Measurements from ENCODE around the gene EHD2.

EHD2 gene

DNA sequence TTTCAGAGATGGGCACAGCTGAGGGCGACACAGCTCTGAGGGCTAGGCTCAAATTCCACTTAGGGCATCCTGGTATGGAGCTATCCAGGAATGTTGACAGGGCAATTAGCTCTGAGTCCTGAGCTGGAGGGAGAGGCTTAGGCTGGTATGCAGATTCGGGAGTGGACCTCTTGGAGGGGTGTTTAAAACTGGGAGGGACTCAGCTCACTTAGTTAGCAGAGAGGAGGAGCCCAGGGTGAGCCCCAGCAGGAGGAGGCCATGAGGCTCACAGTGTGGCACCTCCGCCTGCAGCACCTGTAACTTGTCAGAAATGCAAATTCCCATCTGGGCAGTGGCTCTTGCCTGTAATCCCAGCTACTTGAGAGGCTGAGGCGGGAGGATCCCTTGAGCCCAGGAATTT is 21.9 kb downstream of the EHD2 start:
- no peak overlapping the region for H3K4me3 ChIP-seq (ENCODE audit: low read length)
- no peaks in the 10 kb centered on the region for H3K79me2 ChIP-seq (ENCODE audit: low read length)
- no peaks in the 10 kb centered on the region for H3K36me3 ChIP-seq (replicated peaks; ENCODE audit: insufficient read depth, low read length)
- H3K9ac ChIP-seq (ENCODE audit: low read length), result no peak overlapping the region
- no peaks in the 10 kb centered on the region for H3K4me1 ChIP-seq (ENCODE audit: low read length)
- H3K4me2 ChIP-seq (ENCODE audit: low read depth, low read length), result no peak overlapping the region
- H3K27ac ChIP-seq (ENCODE audit: low read length), result no peak overlapping the region
- TF ChIP-seq EZH2phosphoT487 (IDR thresholded peaks at IDR 0.05; ENCODE audit: low read length), result no peak
- no peak for TF ChIP-seq EZH2 (optimal IDR thresholded peaks at IDR 0.05; ENCODE audit: low read depth, low read length)
- TF ChIP-seq, protein P1, sequence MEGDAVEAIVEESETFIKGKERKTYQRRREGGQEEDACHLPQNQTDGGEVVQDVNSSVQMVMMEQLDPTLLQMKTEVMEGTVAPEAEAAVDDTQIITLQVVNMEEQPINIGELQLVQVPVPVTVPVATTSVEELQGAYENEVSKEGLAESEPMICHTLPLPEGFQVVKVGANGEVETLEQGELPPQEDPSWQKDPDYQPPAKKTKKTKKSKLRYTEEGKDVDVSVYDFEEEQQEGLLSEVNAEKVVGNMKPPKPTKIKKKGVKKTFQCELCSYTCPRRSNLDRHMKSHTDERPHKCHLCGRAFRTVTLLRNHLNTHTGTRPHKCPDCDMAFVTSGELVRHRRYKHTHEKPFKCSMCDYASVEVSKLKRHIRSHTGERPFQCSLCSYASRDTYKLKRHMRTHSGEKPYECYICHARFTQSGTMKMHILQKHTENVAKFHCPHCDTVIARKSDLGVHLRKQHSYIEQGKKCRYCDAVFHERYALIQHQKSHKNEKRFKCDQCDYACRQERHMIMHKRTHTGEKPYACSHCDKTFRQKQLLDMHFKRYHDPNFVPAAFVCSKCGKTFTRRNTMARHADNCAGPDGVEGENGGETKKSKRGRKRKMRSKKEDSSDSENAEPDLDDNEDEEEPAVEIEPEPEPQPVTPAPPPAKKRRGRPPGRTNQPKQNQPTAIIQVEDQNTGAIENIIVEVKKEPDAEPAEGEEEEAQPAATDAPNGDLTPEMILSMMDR (IDR thresholded peaks at IDR 0.05; ENCODE audit: low read length), result no peak
- no peaks in the 10 kb centered on the region for H3F3A ChIP-seq (ENCODE audit: insufficient read depth, low read length)
- H4K20me1 ChIP-seq (ENCODE audit: insufficient read depth, low read length), result no peaks in the 10 kb centered on the region
- no peak for DNase-seq
- H3K9me2 ChIP-seq (replicated peaks; ENCODE audit: insufficient read depth, low read length), result no peaks in the 10 kb centered on the region
- H2AFZ ChIP-seq (ENCODE audit: low read length), result no peak overlapping the region
- no peaks in the 10 kb centered on the region for H3K9me3 ChIP-seq (replicated peaks; ENCODE audit: insufficient read depth, low read length)
- peaks cover 62% of the 10 kb centered on the region for H3K27me3 ChIP-seq (replicated peaks; ENCODE audit: insufficient read depth, low read length)

DNA sequence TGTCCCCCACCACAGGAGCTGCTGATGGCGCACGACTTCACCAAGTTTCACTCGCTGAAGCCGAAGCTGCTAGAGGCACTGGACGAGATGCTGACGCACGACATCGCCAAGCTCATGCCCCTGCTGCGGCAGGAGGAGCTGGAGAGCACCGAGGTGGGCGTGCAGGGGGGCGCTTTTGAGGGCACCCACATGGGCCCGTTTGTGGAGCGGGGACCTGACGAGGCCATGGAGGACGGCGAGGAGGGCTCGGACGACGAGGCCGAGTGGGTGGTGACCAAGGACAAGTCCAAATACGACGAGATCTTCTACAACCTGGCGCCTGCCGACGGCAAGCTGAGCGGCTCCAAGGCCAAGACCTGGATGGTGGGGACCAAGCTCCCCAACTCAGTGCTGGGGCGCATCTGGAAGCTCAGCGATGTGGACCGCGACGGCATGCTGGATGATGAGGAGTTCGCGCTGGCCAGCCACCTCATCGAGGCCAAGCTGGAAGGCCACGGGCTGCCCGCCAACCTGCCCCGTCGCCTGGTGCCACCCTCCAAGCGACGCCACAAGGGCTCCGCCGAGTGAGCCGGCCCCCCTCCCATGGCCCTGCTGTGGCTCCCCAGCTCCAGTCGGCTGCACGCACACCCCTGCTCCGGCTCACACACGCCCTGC is 27.8 kb downstream of the EHD2 start:
- DNase-seq, result no peak
- Histone ChIP-seq H3K79me2 (ENCODE audit: low read length) (peaks cover 3% of the 10 kb centered on the region), H3K9ac (ENCODE audit: low read length) (no peak overlapping the region), H2AFZ (ENCODE audit: low read length) (no peak overlapping the region), H3K9me3 (replicated peaks; ENCODE audit: insufficient read depth, low read length) (no peaks in the 10 kb centered on the region), H3K9me2 (replicated peaks; ENCODE audit: insufficient read depth, low read length) (no peaks in the 10 kb centered on the region), H3K4me1 (ENCODE audit: low read length) (no peaks in the 10 kb centered on the region), H3F3A (ENCODE audit: insufficient read depth, low read length) (no peaks in the 10 kb centered on the region), H3K4me2 (ENCODE audit: low read depth, low read length) (no peak overlapping the region), H4K20me1 (ENCODE audit: insufficient read depth, low read length) (no peaks in the 10 kb centered on the region), H3K4me3 (ENCODE audit: low read length) (no peak overlapping the region), H3K27ac (ENCODE audit: low read length) (no peak overlapping the region), H3K36me3 (replicated peaks; ENCODE audit: insufficient read depth, low read length) (no peaks in the 10 kb centered on the region), H3K27me3 (replicated peaks; ENCODE audit: insufficient read depth, low read length) (peaks cover 15% of the 10 kb centered on the region)
- TF ChIP-seq, protein P1 (IDR thresholded peaks at IDR 0.05; ENCODE audit: low read length), result no peak
- TF ChIP-seq EZH2phosphoT487 (IDR thresholded peaks at IDR 0.05; ENCODE audit: low read length) (no peak), EZH2 (optimal IDR thresholded peaks at IDR 0.05; ENCODE audit: low read depth, low read length) (no peak)

DNA sequence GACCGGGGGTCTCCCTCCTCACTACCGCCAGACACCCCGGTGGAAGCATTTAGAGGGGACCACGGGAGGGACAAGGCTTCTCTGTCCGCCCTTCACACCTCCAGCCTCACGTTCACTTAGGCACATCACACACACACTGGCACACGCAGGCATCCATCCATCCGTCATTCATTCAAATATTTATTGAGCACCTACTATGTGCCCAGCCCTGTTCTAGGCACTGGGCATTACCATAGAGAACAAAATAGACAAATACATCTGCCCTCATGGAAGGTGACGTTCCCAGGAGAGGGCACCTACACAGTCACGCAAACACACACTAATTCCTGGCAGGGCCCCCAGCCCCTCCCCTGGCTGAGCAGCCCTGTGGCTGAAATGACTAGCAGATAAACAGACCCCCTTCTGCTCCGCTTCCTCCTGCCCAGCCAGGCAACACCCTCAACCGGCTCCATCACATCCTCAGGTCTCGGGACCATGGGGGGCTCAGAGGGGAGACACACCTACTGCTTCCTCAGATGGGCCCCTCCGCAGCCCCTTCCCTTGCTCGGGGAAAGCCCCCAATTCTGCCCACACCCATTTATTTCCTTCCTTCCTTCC is 28.4 kb downstream of the EHD2 start:
- H3K27me3 ChIP-seq (replicated peaks; ENCODE audit: insufficient read depth, low read length), result peaks cover 8% of the 10 kb centered on the region
- peaks cover 9% of the 10 kb centered on the region for H3K79me2 ChIP-seq (ENCODE audit: low read length)
- no peak overlapping the region for H2AFZ ChIP-seq (ENCODE audit: low read length)
- H3K36me3 ChIP-seq (replicated peaks; ENCODE audit: insufficient read depth, low read length), result no peaks in the 10 kb centered on the region
- no peaks in the 10 kb centered on the region for H3F3A ChIP-seq (ENCODE audit: insufficient read depth, low read length)
- no peaks in the 10 kb centered on the region for H3K9me2 ChIP-seq (replicated peaks; ENCODE audit: insufficient read depth, low read length)
- DNase-seq, result no peak
- H3K4me1 ChIP-seq (ENCODE audit: low read length), result no peaks in the 10 kb centered on the region
- no peak overlapping the region for H3K4me3 ChIP-seq (ENCODE audit: low read length)
- no peaks in the 10 kb centered on the region for H4K20me1 ChIP-seq (ENCODE audit: insufficient read depth, low read length)
- no peaks in the 10 kb centered on the region for H3K9me3 ChIP-seq (replicated peaks; ENCODE audit: insufficient read depth, low read length)
- no peak overlapping the region for H3K4me2 ChIP-seq (ENCODE audit: low read depth, low read length)
- TF ChIP-seq, protein P1 (IDR thresholded peaks at IDR 0.05; ENCODE audit: low read length), result no peak
- TF ChIP-seq EZH2phosphoT487 (IDR thresholded peaks at IDR 0.05; ENCODE audit: low read length), result no peak
- no peak for TF ChIP-seq EZH2 (optimal IDR thresholded peaks at IDR 0.05; ENCODE audit: low read depth, low read length)
- H3K9ac ChIP-seq (ENCODE audit: low read length), result no peak overlapping the region
- H3K27ac ChIP-seq (ENCODE audit: low read length), result no peak overlapping the region

All from MM.1S (cell line).